CD14-positive monocyte (primary cell): ENCODE results near the gene NGLY1. TPM values are rescaled to one million over a fixed set of nuclear protein-coding genes. Genes with fewer than 3 reads are reported as not detected.

Source experiments
- DNase-seq, 3 donors: peaks; one replicate each; pipeline ENCODE4 v3.0.0-alpha.2; 2011 to 2022
- H2AFZ ChIP-seq: 2 replicates; pipeline ENCODE4 v1.6.0; 2012; ENCODE audit warnings: mild to moderate bottlenecking, low read depth, low read length, inconsistent platforms; ENCODE audit not compliant: insufficient read depth, poor library complexity, severe bottlenecking
- H3K27ac ChIP-seq, 2 donors: 1 replicate in 1 of 2; 2 replicates in 1 of 2; pipeline ENCODE4 v1.5.1; 2012 to 2013; ENCODE audit warnings: low read length in 2 of 2, control low read depth in 1 of 2, inconsistent platforms in 1 of 2, low read depth in 1 of 2, mild to moderate bottlenecking in 1 of 2
- H3K27me3 ChIP-seq, 2 donors: one replicate each; pipeline versions ENCODE4 v1.6.0 to v1.6.1; 2011 to 2013; ENCODE audit warnings: low read length in 2 of 2; ENCODE audit not compliant: control insufficient read depth in 2 of 2, insufficient read depth in 2 of 2
- H3K36me3 ChIP-seq, 2 donors: replicated peaks in 1 of 2; 1 replicate in 1 of 2; 2 replicates in 1 of 2; pipeline versions ENCODE4 v1.5.1 to v1.6.1; 2012 to 2013; ENCODE audit warnings: low read length in 2 of 2, control low read depth in 1 of 2, inconsistent platforms in 1 of 2, mild to moderate bottlenecking in 1 of 2; ENCODE audit not compliant: insufficient read depth in 2 of 2, control insufficient read depth in 1 of 2
- H3K4me1 ChIP-seq, 2 donors: 1 replicate in 1 of 2; 2 replicates in 1 of 2; pipeline versions ENCODE4 v1.5.1 to v1.6.1; 2012 to 2013; ENCODE audit warnings: low read length in 2 of 2, control low read depth in 1 of 2, inconsistent platforms in 1 of 2, mild to moderate bottlenecking in 1 of 2, moderate library complexity in 1 of 2; ENCODE audit not compliant: insufficient read depth in 2 of 2, control insufficient read depth in 1 of 2
- H3K4me2 ChIP-seq: replicated peaks from 2 replicates; pipeline ENCODE3; 2012; ENCODE audit warnings: low read length, moderate library complexity, mild to moderate bottlenecking; ENCODE audit not compliant: poor library complexity, severe bottlenecking; ENCODE audit errors: extremely low read depth
- H3K4me3 ChIP-seq, 3 experiments: fragments of 200-600 bp in 1 of 3; sonication (generic) in 1 of 3; replicated peaks in 1 of 3; 1 replicate in 2 of 3; 2 replicates in 1 of 3; pipeline ENCODE4 v1.5.1; 2011 to 2013; ENCODE audit warnings: low read length in 3 of 3, mild to moderate bottlenecking in 3 of 3, control low read depth in 2 of 3, low read depth in 2 of 3, inconsistent platforms in 1 of 3, moderate library complexity in 1 of 3
- H3K79me2 ChIP-seq: 2 replicates; pipeline ENCODE4 v1.6.0; 2012; ENCODE audit warnings: mild to moderate bottlenecking, control low read depth, inconsistent platforms, low read length, moderate library complexity; ENCODE audit not compliant: insufficient read depth
- H3K9ac ChIP-seq: 2 replicates; pipeline ENCODE4 v1.6.0; 2017; ENCODE audit warnings: low read length, mild to moderate bottlenecking; ENCODE audit not compliant: insufficient read depth, poor library complexity, severe bottlenecking
- H3K9me3 ChIP-seq, 2 donors: replicated peaks in 1 of 2; 1 replicate in 1 of 2; 2 replicates in 1 of 2; pipeline versions ENCODE4 v1.5.1 to v1.6.1; 2012 to 2013; ENCODE audit warnings: low read length in 2 of 2, control low read depth in 1 of 2; ENCODE audit not compliant: control insufficient read depth in 1 of 2, insufficient read depth in 1 of 2
- H4K20me1 ChIP-seq: 2 replicates; pipeline ENCODE4 v1.6.0; 2012; ENCODE audit warnings: mild to moderate bottlenecking, low read length, control low read depth, moderate library complexity; ENCODE audit not compliant: insufficient read depth
- H3K27ac Mint-ChIP-seq, 7 donors: one replicate each; pipeline ENCODE4 v1.8.0; 2020; ENCODE audit warnings: mild to moderate bottlenecking in 7 of 7, mixed read lengths in 7 of 7, moderate library complexity in 6 of 7, inconsistent platforms in 2 of 7
- H3K27me3 Mint-ChIP-seq, 3 donors: one replicate each; pipeline ENCODE4 v1.8.0; 2021 to 2022; ENCODE audit warnings: low read depth in 3 of 3, mild to moderate bottlenecking in 3 of 3, mixed read lengths in 3 of 3, moderate library complexity in 3 of 3, inconsistent platforms in 1 of 3
- H3K36me3 Mint-ChIP-seq, 2 donors: one replicate each; pipeline ENCODE4 v1.8.0; 2020; ENCODE audit warnings: mixed read lengths in 2 of 2, inconsistent platforms in 1 of 2, mild to moderate bottlenecking in 1 of 2
- H3K4me1 Mint-ChIP-seq: one replicate; pipeline ENCODE4 v1.8.0; 2020; ENCODE audit warnings: mild to moderate bottlenecking, mixed read lengths
- H3K4me3 Mint-ChIP-seq, 2 donors: one replicate each; pipeline ENCODE4 v1.8.0; 2020; ENCODE audit warnings: mild to moderate bottlenecking in 2 of 2, mixed read lengths in 2 of 2, moderate library complexity in 1 of 2
- H3K9me3 Mint-ChIP-seq, 7 donors: one replicate each; pipeline ENCODE4 v1.8.0; 2020 to 2022; ENCODE audit warnings: mixed read lengths in 7 of 7, mild to moderate bottlenecking in 6 of 7, moderate library complexity in 6 of 7, inconsistent platforms in 2 of 7
- WGBS: methylation state at CpG from one replicate; pipeline ENCODE4 v1.1.5; 2013; ENCODE audit warnings: missing lambda C conversion rate; ENCODE audit not compliant: insufficient coverage; 5-methylcytosine and 5-hydroxymethylcytosine counted together
- intact Hi-C, 2 donors: fragments of 100-400 bp; cut with micrococcal nuclease; formaldehyde crosslinking; loops; one replicate each; pipeline versions ENCODE4 v1.15.0 to v1.15.1; 2023
- polyA plus RNA-seq, 3 donors: library from polyadenylated mRNA; depleted of rRNA in 1 of 3; unstranded in 2 of 3; stranded (reverse) in 1 of 3; fragments of 300-500 nt in 2 of 3; fragments of >200 nt in 1 of 3; fragmentation: Illumina TruSeq in 2 of 3; gene quantifications; 1 replicate in 2 of 3; 2 replicates in 1 of 3; pipeline ENCODE4 v1.2.3, GENCODE V29; 2012 to 2021
- TF ChIP-seq, protein P1 (sequence below): fragments of 200-600 bp; IDR thresholded peaks from one replicate; pipeline ENCODE4 v1.8.0; 2022; ENCODE audit warnings: antibody characterized with exemption, mild to moderate bottlenecking

NGLY1 gene
- polyA plus RNA-seq, 3 donors = 11.4 to 33.4 (median 29.6) TPM

DNA sequence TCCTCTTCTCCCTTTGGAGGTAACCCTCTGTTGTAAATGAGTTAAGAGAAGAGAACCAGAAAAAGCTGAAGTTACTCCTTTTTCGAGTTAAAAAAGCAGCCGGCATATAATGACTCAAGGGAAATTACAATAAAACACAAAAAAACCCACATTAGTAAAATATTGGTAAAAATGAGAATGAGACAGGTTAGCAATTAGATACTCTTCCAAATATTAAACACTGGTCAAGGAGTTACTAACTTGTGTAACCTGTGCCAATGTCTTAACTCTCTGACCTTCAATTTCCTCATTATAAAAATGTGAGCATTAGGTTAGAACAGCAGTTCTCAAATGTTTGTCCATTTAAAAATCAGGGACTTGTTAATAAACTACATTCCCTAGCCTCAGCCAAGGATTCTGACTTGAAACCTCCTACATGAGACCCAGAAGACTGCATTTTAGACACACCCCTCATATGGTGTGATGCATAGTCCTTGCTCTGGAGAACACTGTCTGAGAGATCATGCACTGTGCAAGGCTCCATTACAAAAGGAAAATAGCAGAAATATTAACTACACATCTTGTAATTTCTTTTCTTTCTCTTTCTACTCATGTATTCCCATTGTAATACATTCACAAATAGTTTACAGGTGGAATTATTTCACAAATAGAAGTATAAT, 75.8 kb downstream of the NGLY1 start:
- Histone ChIP-seq H4K20me1 (no peaks in the 10 kb centered on the region), H3K27me3 (no peaks in the 10 kb centered on the region), H3K4me3 (no peak overlapping the region), H3K4me1 (no peaks in the 10 kb centered on the region), H3K36me3 (no peaks in the 10 kb centered on the region), H3K4me2 (no peak overlapping the region), H3K27ac (no peak overlapping the region), H2AFZ (no peak overlapping the region), H3K9me3 (no peaks in the 10 kb centered on the region), H3K9ac (no peak overlapping the region), H3K79me2 (no peaks in the 10 kb centered on the region)
- Mint-ChIP-seq H3K4me3 (no peak overlapping the region), H3K27ac (no peak overlapping the region), H3K36me3 (no peaks in the 10 kb centered on the region), H3K27me3 (peaks cover 0 to 2% (median 0%) of the 10 kb centered on the region in 3 donors), H3K9me3 (peaks cover 0 to 2% (median 0%) of the 10 kb centered on the region in 7 donors), H3K4me1 (peaks cover 6% of the 10 kb centered on the region)
- no CpG with 5 or more reads among the region's 2 CpGs for WGBS
- intact Hi-C loops = no loop called here
- TF ChIP-seq, protein P1, sequence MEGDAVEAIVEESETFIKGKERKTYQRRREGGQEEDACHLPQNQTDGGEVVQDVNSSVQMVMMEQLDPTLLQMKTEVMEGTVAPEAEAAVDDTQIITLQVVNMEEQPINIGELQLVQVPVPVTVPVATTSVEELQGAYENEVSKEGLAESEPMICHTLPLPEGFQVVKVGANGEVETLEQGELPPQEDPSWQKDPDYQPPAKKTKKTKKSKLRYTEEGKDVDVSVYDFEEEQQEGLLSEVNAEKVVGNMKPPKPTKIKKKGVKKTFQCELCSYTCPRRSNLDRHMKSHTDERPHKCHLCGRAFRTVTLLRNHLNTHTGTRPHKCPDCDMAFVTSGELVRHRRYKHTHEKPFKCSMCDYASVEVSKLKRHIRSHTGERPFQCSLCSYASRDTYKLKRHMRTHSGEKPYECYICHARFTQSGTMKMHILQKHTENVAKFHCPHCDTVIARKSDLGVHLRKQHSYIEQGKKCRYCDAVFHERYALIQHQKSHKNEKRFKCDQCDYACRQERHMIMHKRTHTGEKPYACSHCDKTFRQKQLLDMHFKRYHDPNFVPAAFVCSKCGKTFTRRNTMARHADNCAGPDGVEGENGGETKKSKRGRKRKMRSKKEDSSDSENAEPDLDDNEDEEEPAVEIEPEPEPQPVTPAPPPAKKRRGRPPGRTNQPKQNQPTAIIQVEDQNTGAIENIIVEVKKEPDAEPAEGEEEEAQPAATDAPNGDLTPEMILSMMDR = no peak
- no peak for DNase-seq

DNA sequence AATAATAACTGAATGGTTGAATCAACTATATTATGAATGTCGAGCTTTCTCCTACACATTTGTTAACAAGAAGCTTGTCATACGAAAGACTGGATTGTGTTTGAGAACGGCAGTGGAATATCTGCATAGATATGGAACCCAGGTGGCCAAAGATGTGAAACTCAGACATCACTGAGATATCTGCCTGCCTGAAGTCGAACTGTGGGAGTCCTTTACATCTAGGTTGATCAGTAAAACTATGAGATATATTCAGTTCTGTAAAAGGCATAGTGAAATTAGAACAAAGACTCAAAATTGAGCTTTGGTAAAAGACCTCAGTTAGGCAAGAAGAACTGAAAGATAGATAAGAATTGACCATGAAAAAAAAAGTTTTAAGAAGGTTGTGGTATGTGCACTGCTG, 77.0 kb downstream of the NGLY1 start:
- DNase-seq = no peak
- Mint-ChIP-seq H3K27ac (no peak overlapping the region), H3K4me3 (no peak overlapping the region), H3K9me3 (peaks cover 0 to 2% (median 0%) of the 10 kb centered on the region in 7 donors), H3K27me3 (peaks cover 0 to 2% (median 0%) of the 10 kb centered on the region in 3 donors), H3K4me1 (peaks cover 3% of the 10 kb centered on the region), H3K36me3 (no peaks in the 10 kb centered on the region)
- Histone ChIP-seq H2AFZ (no peak overlapping the region), H3K9me3 (no peaks in the 10 kb centered on the region), H3K9ac (no peak overlapping the region), H3K4me1 (no peaks in the 10 kb centered on the region), H3K4me3 (no peak overlapping the region), H3K36me3 (no peaks in the 10 kb centered on the region), H3K27ac (no peak overlapping the region), H4K20me1 (no peaks in the 10 kb centered on the region), H3K79me2 (no peaks in the 10 kb centered on the region), H3K27me3 (no peaks in the 10 kb centered on the region), H3K4me2 (no peak overlapping the region)
- TF ChIP-seq, protein P1 = no peak
- WGBS = no CpG with 5 or more reads among the region's 4 CpGs
- intact Hi-C loops = no loop called here
